Activated CD8-positive, alpha-beta T cell treated with anti-CD3 and anti-CD28 coated beads, Interleukin-2, amount 10 ng/mL, durations not matched to agents 7 days and 5 days (primary cell): ENCODE measurements around the gene ENTR1. TPM values are rescaled to one million over a fixed set of nuclear protein-coding genes. Genes with fewer than 3 reads are reported as not detected.
A peak's percentile ranks its signal among the peaks of the same experiment; 100 is the strongest.

Experiments used
- ATAC-seq: fragments of 150-1000 bp; cut with Tn5 transposase; one replicate; pipeline ENCODE4 v1.10.0; 2021; ENCODE audit warnings: moderate library complexity
- CTCF ChIA-PET: fragments of 350-600 bp; sonication (Branson Sonifier 250); formaldehyde crosslinking; loops from one replicate; lab custom pipeline; 2021; ENCODE audit warnings: antibody characterized with exemption; lab: Charles Lee
- POLR2A ChIA-PET: fragments of 350-600 bp; sonication (Branson Sonifier 250); formaldehyde crosslinking; loops from one replicate; lab custom pipeline; 2021; ENCODE audit warnings: antibody characterized with exemption; lab: Charles Lee
- DNase-seq: peaks from one replicate; pipeline ENCODE4 v3.0.0-alpha.2; 2020
- H3K27ac Mint-ChIP-seq: one replicate; pipeline ENCODE4 v1.8.0; 2021; ENCODE audit warnings: mild to moderate bottlenecking, mixed read lengths
- H3K27me3 Mint-ChIP-seq: one replicate; pipeline ENCODE4 v1.8.0; 2021; ENCODE audit warnings: low read depth, mixed read lengths
- H3K36me3 Mint-ChIP-seq: one replicate; pipeline ENCODE4 v1.8.0; 2021; ENCODE audit warnings: low read depth, mixed read lengths
- H3K4me1 Mint-ChIP-seq: one replicate; pipeline ENCODE4 v1.8.0; 2021; ENCODE audit warnings: low read depth, mixed read lengths
- H3K4me3 Mint-ChIP-seq: one replicate; pipeline ENCODE4 v1.8.0; 2021; ENCODE audit warnings: mild to moderate bottlenecking, mixed read lengths
- H3K9me3 Mint-ChIP-seq: one replicate; pipeline ENCODE4 v1.8.0; 2022; ENCODE audit warnings: mixed read lengths; ENCODE audit not compliant: insufficient read depth
- total RNA-seq, 2 experiments: library from RNA; stranded (reverse); gene quantifications; one replicate each; pipeline ENCODE4 v1.2.3, GENCODE V29; 2021

The ENTR1 gene
- total RNA-seq, 2 experiments from 2014 or later = 52.8 to 54.3 TPM

GRCh38 chr9:136392538-136393449, 17.6 kb downstream of the ENTR1 start:
- POLR2A ChIA-PET = interaction anchor here (1.3 kb wide), 1 partner anchor 11 kb away, joined by 3 read pairs; no protein-coding TSS in a partner anchor

GRCh38 chr9:136391737-136392537, 18.5 kb downstream of the ENTR1 start:
- H3K4me3 Mint-ChIP-seq = no peak overlapping the region
- no peaks in the 10 kb centered on the region for H3K27me3 Mint-ChIP-seq
- ChIA-PET CTCF (interaction anchor here (0.9 to 1.4 kb wide), 3 partner anchors 9 to 29 kb away, joined by 3 to 5 read pairs (median 4); partner anchors contain the start of gene DNLZ), POLR2A (interaction anchor here (1.3 kb wide), 1 partner anchor 12 kb away, joined by 3 read pairs; no protein-coding TSS in a partner anchor)
- H3K27ac Mint-ChIP-seq = no peak overlapping the region
- H3K36me3 Mint-ChIP-seq = peaks cover 42% of the 10 kb centered on the region
- no peaks in the 10 kb centered on the region for H3K9me3 Mint-ChIP-seq
- ATAC-seq (no peak), DNase-seq (no peak)
- H3K4me1 Mint-ChIP-seq = peaks cover 3% of the 10 kb centered on the region

More at GRCh38 chr9:136392538-136393449, 17.6 kb downstream of the ENTR1 start:
- Mint-ChIP-seq H3K27ac (no peak overlapping the region), H3K9me3 (no peaks in the 10 kb centered on the region), H3K36me3 (peaks cover 38% of the 10 kb centered on the region), H3K27me3 (no peaks in the 10 kb centered on the region), H3K4me1 (peaks cover 3% of the 10 kb centered on the region), H3K4me3 (no peak overlapping the region)
- DNase-seq (no peak), ATAC-seq (no peak)
- CTCF ChIA-PET = no interaction called here

- POLR2A ChIA-PET = interaction anchor here (0.9 to 1.2 kb wide), 2 partner anchors 14 to 27 kb away, joined by 4 to 5 read pairs; no protein-coding TSS in a partner anchor
- peaks cover 52% of the 10 kb centered on the region for H3K36me3 Mint-ChIP-seq
These were observed 21.0 kb downstream of the ENTR1 start for GRCh38 chr9:136389396-136389795.

GRCh38 chr9:136387217-136387616, 23.2 kb downstream of the ENTR1 start:
- CTCF ChIA-PET = no interaction called here

More at GRCh38 chr9:136389396-136389795, 21.0 kb downstream of the ENTR1 start:
- no peak overlapping the region for H3K27ac Mint-ChIP-seq
- CTCF ChIA-PET = interaction anchor here (1.2 kb wide), 1 partner anchor 12 kb away, joined by 5 read pairs; no protein-coding TSS in a partner anchor
- H3K4me3 Mint-ChIP-seq = no peak overlapping the region
- peaks cover 21% of the 10 kb centered on the region for H3K4me1 Mint-ChIP-seq
- ATAC-seq (no peak), DNase-seq (no peak)
- H3K9me3 Mint-ChIP-seq = no peaks in the 10 kb centered on the region
- H3K27me3 Mint-ChIP-seq = no peaks in the 10 kb centered on the region

GRCh38 chr9:136386018-136386417, 24.4 kb downstream of the ENTR1 start:
- H3K4me3 Mint-ChIP-seq = no peak overlapping the region
- H3K27ac Mint-ChIP-seq = no peak overlapping the region
- CTCF ChIA-PET = interaction anchor here (1.9 kb wide), 1 partner anchor 15 kb away, joined by 8 read pairs; no protein-coding TSS in a partner anchor
- peaks cover 54% of the 10 kb centered on the region for H3K36me3 Mint-ChIP-seq
- DNase-seq (no peak), ATAC-seq (no peak)
- H3K27me3 Mint-ChIP-seq = no peaks in the 10 kb centered on the region
- H3K9me3 Mint-ChIP-seq = no peaks in the 10 kb centered on the region
- POLR2A ChIA-PET = interaction anchor here (0.6 kb wide), 1 partner anchor 10 kb away, joined by 3 read pairs; no protein-coding TSS in a partner anchor
- H3K4me1 Mint-ChIP-seq = peaks cover 27% of the 10 kb centered on the region

More at GRCh38 chr9:136387217-136387616, 23.2 kb downstream of the ENTR1 start:
- Mint-ChIP-seq H3K4me1 (peaks cover 27% of the 10 kb centered on the region), H3K9me3 (no peaks in the 10 kb centered on the region), H3K36me3 (peaks cover 62% of the 10 kb centered on the region), H3K4me3 (no peak overlapping the region), H3K27ac (no peak overlapping the region), H3K27me3 (no peaks in the 10 kb centered on the region)
- POLR2A ChIA-PET = interaction anchor here (1.7 kb wide), 1 partner anchor 24 kb away, joined by 4 read pairs; the partner anchor contains the start of gene DNLZ
- DNase-seq (no peak), ATAC-seq (no peak)

GRCh38 chr9:136385015-136385414, 25.4 kb downstream of the ENTR1 start:
- peaks cover 52% of the 10 kb centered on the region for H3K36me3 Mint-ChIP-seq
- ATAC-seq (peak; percentile 73), DNase-seq (peak; percentile 81)
- peak overlapping the region; percentile 45 for H3K27ac Mint-ChIP-seq
- H3K9me3 Mint-ChIP-seq = no peaks in the 10 kb centered on the region
- peaks cover 27% of the 10 kb centered on the region for H3K4me1 Mint-ChIP-seq
- ChIA-PET POLR2A (interaction anchor here (0.9 to 1.0 kb wide), 3 partner anchors 13 to 25 kb away, joined by 3 to 5 read pairs (median 3); partner anchors contain the start of genes ENTR1 and PMPCA), CTCF (interaction anchor here (0.8 to 1.9 kb wide), 7 partner anchors 12 to 21 kb away, joined by 3 to 8 read pairs (median 4); partner anchors contain the start of genes DNLZ and SNAPC4)
- no peaks in the 10 kb centered on the region for H3K27me3 Mint-ChIP-seq
- H3K4me3 Mint-ChIP-seq = peak overlapping the region; percentile 27

GRCh38 chr9:136383436-136383835, 27.0 kb downstream of the ENTR1 start:
- Mint-ChIP-seq H3K9me3 (no peaks in the 10 kb centered on the region), H3K4me1 (peaks cover 24% of the 10 kb centered on the region), H3K27ac (no peak overlapping the region), H3K36me3 (peaks cover 42% of the 10 kb centered on the region), H3K27me3 (no peaks in the 10 kb centered on the region), H3K4me3 (no peak overlapping the region)
- ChIA-PET POLR2A (no interaction called here), CTCF (no interaction called here)
- DNase-seq (no peak), ATAC-seq (no peak)

GRCh38 chr9:136381966-136382513, 28.4 kb downstream of the ENTR1 start:
- H3K4me3 Mint-ChIP-seq = no peak overlapping the region
- ChIA-PET POLR2A (no interaction called here), CTCF (no interaction called here)
- peaks cover 24% of the 10 kb centered on the region for H3K4me1 Mint-ChIP-seq
- H3K9me3 Mint-ChIP-seq = no peaks in the 10 kb centered on the region
- ATAC-seq (no peak), DNase-seq (no peak)
- no peak overlapping the region for H3K27ac Mint-ChIP-seq
- H3K36me3 Mint-ChIP-seq = peaks cover 33% of the 10 kb centered on the region
- H3K27me3 Mint-ChIP-seq = no peaks in the 10 kb centered on the region

GRCh38 chr9:136381311-136381710, 29.1 kb downstream of the ENTR1 start:
- DNase-seq (no peak), ATAC-seq (no peak)
- no peak overlapping the region for H3K27ac Mint-ChIP-seq
- no peak overlapping the region for H3K4me3 Mint-ChIP-seq
- POLR2A ChIA-PET = no interaction called here
- CTCF ChIA-PET = no interaction called here
- H3K9me3 Mint-ChIP-seq = no peaks in the 10 kb centered on the region
- no peaks in the 10 kb centered on the region for H3K27me3 Mint-ChIP-seq
- H3K4me1 Mint-ChIP-seq = peaks cover 24% of the 10 kb centered on the region
- H3K36me3 Mint-ChIP-seq = peaks cover 30% of the 10 kb centered on the region

- Mint-ChIP-seq H3K36me3 (peaks cover 22% of the 10 kb centered on the region), H3K9me3 (no peaks in the 10 kb centered on the region), H3K4me1 (peaks cover 16% of the 10 kb centered on the region), H3K27ac (no peak overlapping the region), H3K27me3 (no peaks in the 10 kb centered on the region), H3K4me3 (no peak overlapping the region)
- DNase-seq (no peak), ATAC-seq (no peak)
- ChIA-PET CTCF (no interaction called here), POLR2A (no interaction called here)
These were observed 30.0 kb downstream of the ENTR1 start for GRCh38 chr9:136380381-136380780.

- H3K27me3 Mint-ChIP-seq = no peaks in the 10 kb centered on the region
- H3K36me3 Mint-ChIP-seq = peaks cover 17% of the 10 kb centered on the region
- no peak overlapping the region for H3K4me3 Mint-ChIP-seq
- no peak for ATAC-seq
- no peak overlapping the region for H3K27ac Mint-ChIP-seq
- ChIA-PET CTCF (no interaction called here), POLR2A (no interaction called here)
- H3K4me1 Mint-ChIP-seq = peaks cover 11% of the 10 kb centered on the region
- no peaks in the 10 kb centered on the region for H3K9me3 Mint-ChIP-seq
- DNase-seq = no peak
These were observed 30.5 kb downstream of the ENTR1 start for GRCh38 chr9:136379891-136380290.
